Lower leg skin (tissue), 4 donors: ENCODE results near the gene COL5A3. TPM values are rescaled to one million over a fixed set of nuclear protein-coding genes. Genes with fewer than 3 reads are reported as not detected.

Experiments
- DNase-seq, 2 donors: peaks; one replicate each; pipeline ENCODE4 v3.0.0-alpha.2; 2019; ENCODE audit warnings: low spot score in 2 of 2
- H3K4me3 ChIP-seq: fragments of 200-600 bp; sonication (generic); 2 replicates; pipeline ENCODE4 v1.5.1; 2017; ENCODE audit warnings: mild to moderate bottlenecking, low read depth; ENCODE audit not compliant: poor library complexity, severe bottlenecking
- CTCF ChIP-seq, 3 donors: fragments of 450-650 bp; IDR thresholded peaks; one replicate each; pipeline ENCODE4 v1.5.1; 2016; ENCODE audit warnings: antibody characterized with exemption in 3 of 3, mild to moderate bottlenecking in 3 of 3, moderate library complexity in 2 of 3
- POLR2A ChIP-seq, 2 donors: fragments of 450-650 bp; IDR thresholded peaks; one replicate each; pipeline ENCODE4 v1.6.1; 2016 to 2017; ENCODE audit warnings: antibody characterized with exemption in 2 of 2, mild to moderate bottlenecking in 1 of 2, moderate library complexity in 1 of 2
- WGBS, 2 donors: methylation state at CpG; one replicate each; pipeline ENCODE4 v1.1.5; 2018; 5-methylcytosine and 5-hydroxymethylcytosine counted together
- intact Hi-C: fragments of 100-400 bp; cut with DNase I; formaldehyde crosslinking; loops from one replicate; pipeline ENCODE4 v1.15.0; 2023; ENCODE audit warnings: low total_unique reads
- total RNA-seq, 4 donors: library from RNA; depleted of rRNA; stranded (reverse); fragments of >200 nt; gene quantifications; one replicate each; pipeline ENCODE4 v1.1.0, GENCODE V29; 2016

Gene COL5A3
- total RNA-seq = 10 to 100 TPM; 11.9 to 31.9 (median 20.7) TPM

GRCh38 chr19:10010247-10010691, at the start of gene COL5A3:
Gene COL5A3, minus strand, starts transcription at chr19:10010504. Its CDS starts 119 bp downstream, at chr19:10010385.
- DNase-seq = peak; percentile 62 to 91
- intact Hi-C loops = no loop called here
- WGBS, 2 donors = 0 to 1% methylated on average over 21 to 25 of the region's 38 CpGs
- peak within 1 kb of the TSS; percentile 14 for H3K4me3 ChIP-seq
- TF ChIP-seq CTCF (IDR thresholded peaks at IDR 0.05) (no peak), POLR2A (IDR thresholded peaks at IDR 0.05) (no peak)

GRCh38 chr19:10052602-10053360, 42.5 kb upstream of the COL5A3 start:
- TF ChIP-seq CTCF (IDR thresholded peaks at IDR 0.05) (no peak), POLR2A (IDR thresholded peaks at IDR 0.05) (no peak)
- WGBS, 2 donors = 72 to 76% methylated on average over 19 to 21 of the region's 21 CpGs
- H3K4me3 ChIP-seq = no peak overlapping the region
- intact Hi-C loops = no loop called here
- DNase-seq = no peak

- no peak for DNase-seq
- intact Hi-C loops = loop anchor here (10.0 kb wide), 1 partner anchor 55 kb away; no protein-coding TSS in a partner anchor
- TF ChIP-seq CTCF (IDR thresholded peaks at IDR 0.05) = no peak
- H3K4me3 ChIP-seq = no peak overlapping the region
- WGBS, 2 donors = 40 to 53% methylated on average over 2 of the region's 2 CpGs
Measured at GRCh38 chr19:10049626-10050025, 39.3 kb upstream of the COL5A3 start.

- intact Hi-C loops = loop anchor here (10.0 kb wide), 1 partner anchor 51 kb away; no protein-coding TSS in a partner anchor
- TF ChIP-seq POLR2A (IDR thresholded peaks at IDR 0.05) (no peak), CTCF (IDR thresholded peaks at IDR 0.05) (no peak)
- no peak overlapping the region for H3K4me3 ChIP-seq
- DNase-seq = no peak
- 47 to 61% methylated on average over 1 of the region's 1 CpG for WGBS, 2 donors
Measured at GRCh38 chr19:10045371-10045770, 35.1 kb upstream of the COL5A3 start.

GRCh38 chr19:10044390-10044789, 34.1 kb upstream of the COL5A3 start:
- TF ChIP-seq CTCF (IDR thresholded peaks at IDR 0.05) (no peak), POLR2A (IDR thresholded peaks at IDR 0.05) (no peak)
- 74 to 92% methylated on average over 1 of the region's 1 CpG for WGBS, 2 donors
- no peak overlapping the region for H3K4me3 ChIP-seq
- intact Hi-C loops = loop anchor here (10.0 kb wide), 1 partner anchor 50 kb away; no protein-coding TSS in a partner anchor
- DNase-seq = no peak
